Stimulated activated CD8-positive, alpha-beta memory T cell treated with anti-CD3 and anti-CD28 coated beads, Interleukin-12 subunit alpha, Interleukin-12 subunit beta, amount 100 ng/mL, for 4 hours (primary cell): Measurements from ENCODE around the gene KDELR1.
"Not testable (repeated sequence)": the region's sequence is repeated elsewhere in the genome, so short reads cannot be mapped to it uniquely, and the experiment has no call there.

Source experiments
- DNase-seq: peaks from one replicate; pipeline ENCODE4 v3.0.0-alpha.2; 2020; ENCODE audit warnings: low read depth

KDELR1 gene

GRCh38 chr19:48397263-48398101 lies 6.1 kb upstream of the KDELR1 start:
- no peak for DNase-seq

GRCh38 chr19:48396824-48397176 lies 5.4 kb upstream of the KDELR1 start:
- DNase-seq, result no peak

GRCh38 chr19:48396016-48396823 lies 4.9 kb upstream of the KDELR1 start:
- no peak for DNase-seq

DNA sequence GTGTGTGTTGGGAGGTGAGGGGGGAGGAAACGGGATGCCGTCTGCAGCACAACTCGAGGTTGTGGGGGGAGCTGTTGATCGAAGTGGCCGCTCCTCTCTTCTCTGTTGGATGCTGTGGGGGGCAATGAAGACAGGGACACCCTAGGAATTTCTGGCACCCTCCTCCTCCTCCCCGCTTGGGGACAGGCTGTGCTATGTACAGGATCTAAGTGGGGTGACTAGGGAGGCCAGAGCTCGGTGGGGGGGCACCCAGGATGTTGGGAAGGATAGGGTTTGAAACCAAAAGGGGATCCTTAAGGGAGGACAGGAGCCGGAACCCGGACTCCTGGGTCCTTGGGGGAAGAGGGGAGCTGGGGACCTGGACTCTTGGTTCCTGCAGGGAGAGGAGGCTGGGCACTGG lies 4.1 kb upstream of the KDELR1 start:
- DNase-seq, result no peak

DNA sequence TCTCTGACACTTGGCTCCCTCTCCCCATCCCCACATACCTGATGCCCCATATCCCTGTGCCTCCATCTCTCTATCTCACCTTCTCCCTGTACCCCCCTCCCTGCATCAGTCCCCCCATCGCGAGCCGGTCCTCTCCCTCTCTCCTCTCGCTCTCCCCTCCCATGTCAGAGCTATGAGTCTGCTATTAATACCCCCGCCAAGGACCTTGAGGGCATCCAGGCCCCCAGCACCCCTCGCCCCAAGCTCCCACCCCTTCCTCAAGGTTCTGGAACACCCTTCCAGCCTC lies 3.8 kb upstream of the KDELR1 start:
- no peak for DNase-seq

GRCh38 chr19:48394331-48395169 lies 3.2 kb upstream of the KDELR1 start:
- DNase-seq, result no peak

- DNase-seq, result no peak
Observed at GRCh38 chr19:48393559-48394330, 2.4 kb upstream of the KDELR1 start, which contains the start of gene GRIN2D. Gene GRIN2D (plus strand): TSS chr19:48393668. CDS start chr19:48398393, 4,725 bp downstream.

DNA sequence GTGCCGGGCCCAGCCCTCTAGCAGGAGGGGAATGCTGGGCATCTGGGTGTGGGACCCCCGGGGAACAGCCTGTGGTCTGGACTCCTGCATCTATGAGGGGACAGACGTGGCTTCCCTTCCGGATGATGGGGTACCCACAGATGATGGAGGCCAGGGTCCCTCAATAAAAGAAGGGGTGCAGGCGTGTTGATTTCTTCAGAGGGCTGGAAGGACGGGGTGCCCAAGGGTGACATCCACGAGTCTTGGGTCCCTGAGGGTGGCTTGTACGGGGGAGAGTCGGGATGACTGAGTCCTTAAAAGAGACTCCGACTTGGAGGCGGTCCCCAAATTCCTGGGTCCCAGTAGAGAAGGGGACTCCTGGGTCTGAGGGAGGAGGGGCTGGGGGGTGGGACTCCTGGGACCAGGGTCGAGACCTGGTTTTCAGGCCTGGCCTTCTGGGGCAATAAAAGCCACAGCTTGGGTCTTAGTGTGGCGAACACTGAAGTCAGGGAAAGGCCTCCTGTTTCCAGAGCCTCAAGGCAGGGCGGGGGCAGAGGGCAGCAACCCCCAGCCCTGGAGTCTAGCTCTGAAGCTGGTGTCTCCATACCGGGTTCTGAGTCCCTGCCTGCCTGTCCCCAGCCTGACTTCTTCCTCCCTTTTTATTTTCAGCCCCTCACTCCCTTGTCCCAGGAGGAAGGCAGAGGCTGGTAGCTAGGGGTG lies 1.7 kb upstream of the KDELR1 start:
- DNase-seq, result no peak

DNA sequence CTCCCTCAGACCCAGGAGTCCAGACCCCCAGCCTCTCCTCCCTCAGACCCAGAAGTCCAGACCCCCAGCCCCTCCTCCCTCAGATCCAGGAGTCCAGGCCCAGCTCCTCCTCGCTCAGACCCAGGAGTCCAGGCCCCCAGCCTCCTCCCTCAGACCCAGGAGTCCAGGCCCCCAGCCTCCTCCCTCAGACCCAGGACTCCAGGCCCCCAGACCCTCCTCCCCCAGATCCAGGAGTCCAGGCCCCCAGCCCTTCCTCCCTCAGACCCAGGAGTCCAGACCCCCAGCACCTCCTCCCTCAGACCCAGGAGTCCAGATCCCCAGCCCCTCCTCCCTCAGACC lies 624 bp upstream of the KDELR1 start:
- not testable (repeated sequence) for DNase-seq

DNA sequence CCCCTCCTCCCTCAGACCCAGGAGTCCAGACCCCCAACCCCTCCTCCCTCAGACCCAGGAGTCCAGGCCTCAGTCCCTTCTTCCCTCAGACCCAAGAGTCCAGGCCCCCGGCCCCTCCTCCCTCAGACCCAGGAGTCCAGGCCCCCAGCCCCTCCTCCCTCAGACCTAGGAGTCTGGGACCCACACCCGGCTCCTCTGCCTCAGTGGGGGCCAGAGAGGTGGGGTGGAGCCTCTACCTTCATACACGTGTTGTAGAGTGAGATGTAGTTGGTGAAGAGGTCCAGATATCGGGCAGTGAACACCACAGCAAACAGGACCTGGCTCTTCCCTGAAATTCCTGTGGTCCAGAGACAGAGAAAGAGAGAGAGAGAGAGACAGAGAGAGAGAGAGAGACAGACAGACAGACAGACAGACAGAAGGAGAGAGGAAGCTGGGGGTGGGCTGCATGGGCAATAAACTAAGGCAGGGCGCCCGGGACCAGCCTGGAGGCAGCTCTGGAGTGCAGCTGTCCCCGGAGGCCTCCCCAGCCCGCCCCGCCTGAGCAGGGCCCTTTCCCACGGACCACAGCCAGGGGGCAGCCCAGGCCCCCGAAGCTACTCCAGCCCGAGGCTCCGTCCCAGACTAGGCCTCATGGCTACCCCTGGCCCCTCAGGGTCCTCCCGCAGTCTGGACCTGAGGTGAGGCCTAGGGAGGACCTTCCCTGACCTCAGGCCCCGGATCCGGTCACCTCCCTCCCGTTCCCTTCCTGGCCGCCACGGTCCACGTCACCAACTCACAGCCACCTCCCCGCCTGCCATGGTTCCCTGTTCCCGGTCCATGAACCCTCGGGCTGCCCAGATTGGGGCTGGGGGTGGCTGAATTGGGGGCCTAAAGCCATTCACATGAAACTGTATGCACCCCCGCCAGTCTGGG lies 907 bp downstream of the KDELR1 start:
- DNase-seq, result peak; percentile 47

DNA sequence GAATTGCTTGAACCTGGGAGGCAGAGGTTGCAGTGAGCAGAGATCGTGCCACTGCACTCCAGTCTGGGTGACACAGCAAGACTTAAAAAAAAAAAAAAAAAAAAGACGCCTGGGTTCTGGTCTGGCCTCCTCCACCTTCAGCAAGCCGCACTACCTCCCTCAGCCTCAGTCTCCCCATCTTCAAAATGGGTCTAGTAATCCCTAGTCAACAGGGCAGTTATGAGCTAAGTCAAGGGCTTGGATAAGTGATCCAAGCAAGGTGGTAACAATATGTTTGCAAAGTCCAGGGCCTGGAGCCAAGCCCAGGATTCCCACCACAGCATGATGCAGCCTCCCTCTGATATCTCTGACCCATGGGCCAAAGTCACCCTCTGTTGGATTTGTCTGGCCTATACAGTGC lies 4.4 kb downstream of the KDELR1 start:
- no peak for DNase-seq

DNA sequence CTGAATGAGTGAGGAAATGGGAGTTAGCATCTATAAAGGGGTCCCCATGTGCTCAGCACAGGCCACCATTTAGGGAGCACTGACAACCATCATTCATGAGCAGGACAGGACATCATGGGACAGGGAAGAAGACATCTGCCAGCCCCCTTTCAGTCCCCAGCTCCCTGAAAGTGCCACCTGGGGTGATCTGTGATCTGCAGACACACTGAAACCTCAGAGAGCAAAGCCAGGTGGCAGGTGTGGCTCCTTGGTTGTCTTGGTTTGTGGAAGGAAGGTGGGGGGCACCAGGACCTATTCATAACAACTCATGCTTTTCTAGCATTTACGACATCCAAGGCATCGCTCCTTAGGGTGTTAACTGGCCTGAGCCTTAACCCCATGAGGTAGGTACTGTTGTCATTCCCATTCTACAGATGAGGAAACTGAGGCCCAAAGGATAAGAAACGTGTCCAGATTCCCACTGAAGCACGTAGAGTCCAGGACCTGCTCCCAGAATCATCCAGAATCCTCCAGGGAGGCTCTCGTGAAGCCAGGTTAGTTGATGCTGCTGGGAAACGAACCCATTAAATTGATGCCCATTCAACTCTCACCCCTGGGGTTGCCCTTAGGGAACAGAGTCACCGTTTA lies 5.8 kb downstream of the KDELR1 start:
- no peak for DNase-seq

- DNase-seq, result no peak
Observed at GRCh38 chr19:48382286-48382685, 9.1 kb downstream of the KDELR1 start.

DNA sequence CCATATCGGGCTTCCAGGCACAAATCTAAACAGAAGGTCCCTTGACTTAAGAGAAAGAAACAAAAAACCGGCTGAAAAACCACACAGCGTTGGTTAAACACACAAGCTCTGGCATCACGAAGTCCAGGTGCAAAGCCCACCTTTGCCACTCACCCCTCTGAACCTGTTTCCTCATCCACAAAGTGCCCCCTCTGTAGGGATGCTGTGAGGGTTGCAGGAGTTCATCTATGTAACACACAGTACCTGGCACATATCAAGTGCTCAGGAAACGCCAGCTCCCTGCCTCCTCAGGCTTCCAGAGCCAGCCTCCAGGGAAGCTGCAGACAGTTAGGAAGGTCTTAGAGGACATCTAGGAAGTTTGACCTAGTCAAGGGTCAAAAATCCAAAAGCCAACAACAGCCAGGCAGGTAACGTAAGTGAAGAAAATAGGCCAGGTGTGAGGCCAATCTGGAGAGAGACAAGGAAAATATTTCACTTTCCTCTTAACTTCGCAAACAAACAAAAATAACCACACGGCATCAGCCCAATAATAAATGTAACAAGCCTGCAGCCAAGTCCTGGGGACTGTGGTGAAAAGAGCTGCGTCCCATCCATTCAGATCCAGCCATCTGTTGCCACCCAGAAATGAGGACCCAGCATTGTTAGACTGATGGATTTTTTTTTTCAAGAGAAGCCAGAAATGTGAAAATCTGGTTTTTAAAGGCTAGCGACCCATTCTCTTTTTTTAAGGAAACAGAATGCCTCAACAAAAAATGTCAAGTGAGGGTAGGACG lies 10.0 kb downstream of the KDELR1 start:
- no peak for DNase-seq

- no peak for DNase-seq
Observed at GRCh38 chr19:48379058-48379457, 12.3 kb downstream of the KDELR1 start.

DNA sequence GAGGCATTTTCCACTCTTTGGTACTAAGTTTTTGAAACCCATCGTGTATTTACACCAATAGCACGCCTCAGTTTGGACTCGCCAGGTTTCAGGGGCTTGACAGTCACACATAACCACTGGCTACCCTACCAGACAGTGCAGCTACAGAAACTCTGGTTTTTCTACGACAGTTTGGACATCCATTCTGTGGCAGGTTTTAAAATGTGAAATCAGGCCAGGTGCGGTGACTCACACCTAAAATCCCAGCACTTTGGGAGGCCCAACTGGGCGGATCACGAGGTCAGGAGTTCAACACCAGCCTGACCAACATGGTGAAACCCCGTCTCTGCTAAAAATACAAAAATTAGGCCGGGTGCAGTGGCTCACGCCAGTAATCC lies 13.2 kb downstream of the KDELR1 start:
- DNase-seq, result no peak

DNA sequence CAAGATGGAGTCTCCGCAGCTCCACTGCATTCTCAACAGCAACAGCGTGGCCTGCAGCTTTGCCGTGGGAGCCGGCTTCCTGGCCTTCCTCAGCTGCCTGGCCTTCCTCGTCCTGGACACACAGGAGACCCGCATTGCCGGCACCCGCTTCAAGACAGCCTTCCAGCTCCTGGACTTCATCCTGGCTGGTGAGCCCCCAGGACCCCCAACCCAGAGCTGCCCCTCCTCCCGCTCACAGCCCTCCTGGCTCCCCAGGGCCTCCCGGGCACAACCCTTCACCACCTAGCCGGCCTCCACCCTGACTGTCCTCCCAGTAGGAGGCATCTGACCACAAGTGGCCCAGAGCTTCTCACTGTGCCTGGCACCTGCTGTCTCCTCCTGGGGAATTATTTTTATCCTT lies 17.8 kb downstream of the KDELR1 start:
- DNase-seq, result no peak

GRCh38 chr19:48372904-48373303 lies 18.4 kb downstream of the KDELR1 start:
- no peak for DNase-seq

DNA sequence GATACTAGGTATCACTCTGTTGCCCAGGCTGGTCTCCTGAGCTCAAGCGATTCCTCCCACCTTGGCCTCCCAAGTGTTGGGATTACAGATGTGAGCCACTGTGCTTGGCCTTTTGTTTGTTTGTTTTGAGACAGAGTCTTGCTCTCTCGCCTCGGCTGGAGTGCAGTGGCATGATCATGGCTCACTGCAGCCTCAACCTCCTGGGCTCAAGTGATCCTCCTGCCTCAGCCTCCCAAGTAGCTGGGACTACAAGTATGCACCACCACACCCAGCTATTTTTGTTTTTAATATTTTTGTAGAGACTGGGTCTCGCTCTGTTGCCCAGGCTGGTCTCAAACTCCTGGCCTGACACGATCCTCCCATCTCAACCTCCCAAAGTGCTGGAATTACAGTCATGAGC lies 19.6 kb downstream of the KDELR1 start:
- DNase-seq, result not testable (repeated sequence)
